Loucy (cell line): ENCODE data around the gene SEC14L2.

Source experiments
- H2AFZ ChIP-seq: fragments of 200-600 bp; sonication (generic); 2 replicates; pipeline ENCODE4 v1.6.0; 2016; ENCODE audit warnings: antibody characterized with exemption, mild to moderate bottlenecking, low read length, moderate library complexity
- H3F3A ChIP-seq: fragments of 200-600 bp; 2 replicates; pipeline ENCODE4 v1.6.0; 2016; ENCODE audit warnings: antibody characterized with exemption, low read depth, mild to moderate bottlenecking
- H3K27me3 ChIP-seq: fragments of 200-600 bp; sonication (generic); 2 replicates; pipeline ENCODE4 v1.6.1; 2014; ENCODE audit warnings: low read length, mild to moderate bottlenecking; ENCODE audit not compliant: insufficient read depth, poor library complexity, severe bottlenecking
- H3K36me3 ChIP-seq: fragments of 200-600 bp; sonication (generic); 2 replicates; pipeline ENCODE4 v1.6.1; 2016; ENCODE audit warnings: low read length; ENCODE audit not compliant: insufficient read depth
- H3K4me1 ChIP-seq: fragments of 200-600 bp; sonication (generic); 2 replicates; pipeline ENCODE4 v1.5.1; 2014; ENCODE audit warnings: low read length, mild to moderate bottlenecking; ENCODE audit not compliant: insufficient read depth, poor library complexity, severe bottlenecking
- H3K4me2 ChIP-seq: fragments of 200-600 bp; sonication (generic); 2 replicates; pipeline ENCODE4 v1.6.0; 2014; ENCODE audit warnings: antibody characterized with exemption, low read length, low read depth, mild to moderate bottlenecking; ENCODE audit not compliant: poor library complexity, severe bottlenecking
- H3K4me3 ChIP-seq: fragments of 200-600 bp; sonication (generic); 2 replicates; pipeline ENCODE4 v1.5.1; 2014; ENCODE audit warnings: low read length, mild to moderate bottlenecking, mixed read lengths; ENCODE audit not compliant: poor library complexity, severe bottlenecking
- H3K79me2 ChIP-seq: fragments of 200-600 bp; sonication (generic); 2 replicates; pipeline ENCODE4 v1.6.1; 2014; ENCODE audit warnings: low read length; ENCODE audit not compliant: insufficient read depth
- H3K9ac ChIP-seq: fragments of 200-600 bp; sonication (generic); 2 replicates; pipeline ENCODE4 v1.6.0; 2014; ENCODE audit warnings: mild to moderate bottlenecking, low read depth, low read length, moderate library complexity; ENCODE audit not compliant: poor library complexity, severe bottlenecking
- H3K9me2 ChIP-seq: fragments of 200-600 bp; sonication (generic); replicated peaks from 2 replicates; pipeline ENCODE4 v1.6.1; 2016; ENCODE audit warnings: low read depth, low read length, mixed read lengths
- H3K9me3 ChIP-seq: fragments of 200-600 bp; sonication (generic); 2 replicates; pipeline ENCODE4 v1.6.1; 2014; ENCODE audit warnings: mild to moderate bottlenecking, antibody characterized with exemption, low read length, low read depth; ENCODE audit not compliant: insufficient read depth
- H4K20me1 ChIP-seq: fragments of 200-600 bp; sonication (generic); 2 replicates; pipeline ENCODE4 v1.6.0; 2014; ENCODE audit warnings: antibody characterized with exemption, low read length, mild to moderate bottlenecking; ENCODE audit not compliant: insufficient read depth, poor library complexity, severe bottlenecking
- CTCF ChIP-seq: fragments of 200-600 bp; sonication (generic); conservative IDR thresholded peaks from 2 replicates; pipeline ENCODE4 v1.5.1; 2014; ENCODE audit warnings: mild to moderate bottlenecking, antibody characterized with exemption, low read length
- EZH2phosphoT487 ChIP-seq: fragments of 200-600 bp; IDR thresholded peaks from 2 replicates; pipeline ENCODE4 v1.6.1; 2018; ENCODE audit warnings: antibody characterized with exemption, mild to moderate bottlenecking, moderate library complexity, borderline replicate concordance

The SEC14L2 gene

GRCh38 chr22:30381264-30381663 lies 15.6 kb upstream of the SEC14L2 start:
- Histone ChIP-seq H2AFZ (no peak overlapping the region), H3K4me1 (peaks cover 5% of the 10 kb centered on the region), H3K4me3 (no peak overlapping the region), H3K4me2 (no peak overlapping the region), H3K9ac (no peak overlapping the region), H3K27me3 (no peaks in the 10 kb centered on the region), H3K9me3 (no peaks in the 10 kb centered on the region), H3F3A (no peaks in the 10 kb centered on the region), H4K20me1 (no peaks in the 10 kb centered on the region), H3K9me2 (no peaks in the 10 kb centered on the region), H3K79me2 (0 out of 2 replicates have a peak, but pooled peaks cover 4% of the 10 kb centered on the region), H3K36me3 (no peaks in the 10 kb centered on the region)
- TF ChIP-seq EZH2phosphoT487 (no peak), CTCF (no peak)

- no peaks in the 10 kb centered on the region for H3F3A ChIP-seq
- H3K9me2 ChIP-seq = no peaks in the 10 kb centered on the region
- H3K9ac ChIP-seq = no peak overlapping the region
- TF ChIP-seq CTCF (no peak), EZH2phosphoT487 (no peak)
- no peak overlapping the region for H2AFZ ChIP-seq
- H3K36me3 ChIP-seq = no peaks in the 10 kb centered on the region
- no peaks in the 10 kb centered on the region for H4K20me1 ChIP-seq
- no peak overlapping the region for H3K4me2 ChIP-seq
- H3K4me3 ChIP-seq = no peak overlapping the region
- H3K79me2 ChIP-seq = peaks cover 9% of the 10 kb centered on the region; the same call in 1 of the 2 replicates
- H3K27me3 ChIP-seq = no peaks in the 10 kb centered on the region
- H3K4me1 ChIP-seq = peaks cover 11% of the 10 kb centered on the region
- no peaks in the 10 kb centered on the region for H3K9me3 ChIP-seq
Measured at GRCh38 chr22:30382340-30382739, 14.5 kb upstream of the SEC14L2 start.

- no peaks in the 10 kb centered on the region for H3K27me3 ChIP-seq
- TF ChIP-seq CTCF (no peak; the same call in 1 of the 2 replicates), EZH2phosphoT487 (no peak)
- H3K9ac ChIP-seq = no peak overlapping the region
- no peaks in the 10 kb centered on the region for H3K9me3 ChIP-seq
- H4K20me1 ChIP-seq = no peaks in the 10 kb centered on the region
- H3K4me1 ChIP-seq = peaks cover 11% of the 10 kb centered on the region
- H3K9me2 ChIP-seq = no peaks in the 10 kb centered on the region
- no peaks in the 10 kb centered on the region for H3K36me3 ChIP-seq
- H3F3A ChIP-seq = no peaks in the 10 kb centered on the region
- no peak overlapping the region for H3K4me3 ChIP-seq
- H3K79me2 ChIP-seq = peaks cover 9% of the 10 kb centered on the region; the same call in 1 of the 2 replicates
- no peak overlapping the region for H3K4me2 ChIP-seq
- no peak overlapping the region for H2AFZ ChIP-seq
Measured at GRCh38 chr22:30383061-30383460, 13.8 kb upstream of the SEC14L2 start.
